ENCODE data around the gene SIRT6.

GRCh38 chr19:4174895-4175668 is 7.3 kb downstream of the SIRT6 start:
- no peak for TF ChIP-seq CTCF (IDR thresholded peaks at IDR 0.05)
- TF ChIP-seq POLR2A (IDR thresholded peaks at IDR 0.05), result no peak
